PC-3 (cell line): ENCODE results near the gene TRPM2.

Experiments
- CTCF ChIP-seq: fragments of 300-600 bp; sonication (generic); conservative IDR thresholded peaks from 2 replicates; pipeline ENCODE4 v1.5.1; 2017; ENCODE audit warnings: antibody characterized with exemption, low read depth, mild to moderate bottlenecking, low read length
- EZH2 ChIP-seq: fragments of 300-600 bp; sonication (generic); IDR thresholded peaks from one replicate; pipeline ENCODE4 v1.6.1; 2017; ENCODE audit warnings: antibody characterized with exemption, mild to moderate bottlenecking, low read length; ENCODE audit not compliant: unreplicated experiment
- EZH2phosphoT487 ChIP-seq: fragments of 300-600 bp; sonication (generic); IDR thresholded peaks from 2 replicates; pipeline ENCODE4 v1.6.1; 2018; ENCODE audit warnings: mild to moderate bottlenecking, antibody characterized with exemption, low read length, borderline replicate concordance

GRCh38 chr21:44356160-44356559, 2.7 kb downstream of the TRPM2 start:
- TF ChIP-seq CTCF (no peak), EZH2 (no peak), EZH2phosphoT487 (no peak)
